HepG2 (cell line): ENCODE results near the gene GOLGB1. TPM values are rescaled to one million over a fixed set of nuclear protein-coding genes. Genes with fewer than 3 reads are reported as not detected.

Experiments used
- ATAC-seq: fragments of 200-7000 bp; cut with Tn5 transposase; 3 replicates; pipeline ENCODE4 v1.9.1; 2020; ENCODE audit warnings: mild to moderate bottlenecking, moderate library complexity
- BruUV-seq: library from RNA; stranded (reverse); fragments of 400-500 nt; replicated peaks from 2 replicates; lab custom pipeline; 2021; lab: Mats Ljungman, UMichigan
- CTCF ChIA-PET: fragments of 300-600 bp; formaldehyde crosslinking; extraction: SDS; loops from one replicate; lab custom pipeline; 2021; ENCODE audit warnings: low total read pairs, inconsistent platforms, low intra/inter-chr PET ratio; lab: Yijun Ruan, JAX
- POLR2A ChIA-PET: fragments of 350-600 bp; sonication (Branson Sonifier 250); formaldehyde crosslinking; loops from one replicate; lab custom pipeline; 2020; ENCODE audit warnings: antibody characterized with exemption, inconsistent platforms; lab: Yijun Ruan, JAX
- DNase-seq: peaks from one replicate; pipeline ENCODE4 v3.0.0-alpha.2; 2015; ENCODE audit warnings: low spot score
- FAIRE-seq: peaks from 3 replicates; lab custom pipeline; 2011; peaks lifted over from hg19 to GRCh38; lab: Jason Lieb, UNC
- H2AFZ ChIP-seq: one replicate; pipeline ENCODE4 v1.6.1; 2011; ENCODE audit warnings: low read length, inconsistent platforms
- H3K27ac ChIP-seq: fragments of 300-600 bp; 3 replicates; pipeline ENCODE4 v1.8.0; 2011; ENCODE audit warnings: mixed run types, mild to moderate bottlenecking, mixed read lengths, low read length, inconsistent platforms; ENCODE audit not compliant: insufficient read depth; ENCODE audit errors: extremely low read length
- H3K27me3 ChIP-seq, 2 experiments: fragments of 200-600 bp in 1 of 2; 2 replicates in 1 of 2; 3 replicates in 1 of 2; pipeline versions ENCODE4 v1.6.0 to v1.8.0; 2011; ENCODE audit warnings: low read length in 2 of 2, mild to moderate bottlenecking in 2 of 2, moderate library complexity in 2 of 2, inconsistent platforms in 1 of 2; ENCODE audit not compliant: insufficient read depth in 2 of 2, control insufficient read depth in 1 of 2
- H3K36me3 ChIP-seq, 2 experiments: fragments of 200-600 bp in 1 of 2; replicated peaks in 1 of 2; 2 replicates in 1 of 2; 3 replicates in 1 of 2; pipeline versions ENCODE4 v1.5.1 to v1.8.0; 2011; ENCODE audit warnings: low read length in 2 of 2, inconsistent platforms in 1 of 2; ENCODE audit not compliant: insufficient read depth in 2 of 2, control insufficient read depth in 1 of 2
- H3K4me1 ChIP-seq: 2 replicates; pipeline ENCODE4 v1.5.1; 2012; ENCODE audit warnings: low read length, inconsistent platforms; ENCODE audit not compliant: insufficient read depth
- H3K4me2 ChIP-seq: 2 replicates; pipeline ENCODE4 v1.6.0; 2011; ENCODE audit warnings: low read depth, low read length, inconsistent platforms
- H3K4me3 ChIP-seq, 3 experiments: fragments of 200-600 bp in 1 of 3; sonication (generic), shearing (Covaris generic) in 1 of 3; replicated peaks in 1 of 3; 2 replicates each; pipeline ENCODE4 v1.5.1; 2011 to 2016; ENCODE audit warnings: low read length in 3 of 3, inconsistent platforms in 2 of 3, low read depth in 2 of 3, mild to moderate bottlenecking in 2 of 3, control low read depth in 1 of 3, mixed read lengths in 1 of 3; ENCODE audit not compliant: insufficient read depth in 1 of 3
- H3K79me2 ChIP-seq: one replicate; pipeline ENCODE4 v1.6.1; 2011; ENCODE audit warnings: low read length, inconsistent platforms; ENCODE audit not compliant: insufficient read depth
- H3K9ac ChIP-seq: 2 replicates; pipeline ENCODE4 v1.6.0; 2011; ENCODE audit warnings: mild to moderate bottlenecking, low read depth, low read length, inconsistent platforms; ENCODE audit not compliant: insufficient read depth
- H3K9me3 ChIP-seq: 2 replicates; pipeline ENCODE4 v1.5.1; 2012; ENCODE audit warnings: mild to moderate bottlenecking, low read length
- H4K20me1 ChIP-seq: 2 replicates; pipeline ENCODE4 v1.6.0; 2011; ENCODE audit warnings: inconsistent platforms, mild to moderate bottlenecking, low read length, moderate library complexity; ENCODE audit not compliant: insufficient read depth
- HIVEP1 ChIP-seq: sonication (generic); formaldehyde crosslinking; IDR thresholded peaks from 2 replicates; pipeline ENCODE4 v1.4.0; 2020; ENCODE audit warnings: mild to moderate bottlenecking, missing genetic modification reagents
- POLR2AphosphoS5 ChIP-seq: IDR thresholded peaks from 2 replicates; pipeline ENCODE4 v1.6.1; 2012; ENCODE audit warnings: low read depth, low read length
- ZNF367 ChIP-seq: sonication (generic); formaldehyde crosslinking; IDR thresholded peaks from 2 replicates; pipeline ENCODE4 v1.4.0; 2020; ENCODE audit warnings: missing genetic modification reagents, borderline replicate concordance
- ZNF703 ChIP-seq: sonication (generic); formaldehyde crosslinking; IDR thresholded peaks from 2 replicates; pipeline ENCODE4 v1.5.1; 2020; ENCODE audit warnings: missing genetic modification reagents, mild to moderate bottlenecking, moderate library complexity, borderline replicate concordance
- ZNF790 ChIP-seq: sonication (generic); formaldehyde crosslinking; IDR thresholded peaks from 2 replicates; pipeline ENCODE4 v1.8.0; 2022; ENCODE audit warnings: missing genetic modification reagents, mild to moderate bottlenecking, borderline replicate concordance
- ZNF83 ChIP-seq: sonication (generic); formaldehyde crosslinking; IDR thresholded peaks from 2 replicates; pipeline ENCODE4 v1.4.0; 2020; ENCODE audit warnings: missing genetic modification reagents, mild to moderate bottlenecking, borderline replicate concordance
- WGBS: methylation state at CpG from one replicate; pipeline ENCODE4 v1.1.6; 2017; ENCODE audit warnings: low lambda C conversion rate; 5-methylcytosine and 5-hydroxymethylcytosine counted together
- in situ Hi-C: cut with HindIII; loops from 2 replicates; pipeline ENCODE4 v1.10.0; 2017; ENCODE audit warnings: low pct_unique_long_range_greater_than_20kb; ENCODE audit not compliant: extremely low pct_ligation_motif_present
- intact Hi-C: fragments of 100-400 bp; cut with micrococcal nuclease; formaldehyde crosslinking; loops from one replicate; pipeline ENCODE4 v1.10.0; 2022; ENCODE audit not compliant: unreplicated experiment
- polyA plus RNA-seq, 8 experiments: library from polyadenylated mRNA; depleted of rRNA in 3 of 8; stranded (reverse) in 7 of 8; unstranded in 1 of 8; fragments of >200 nt; fragmentation: Illumina TruSeq in 4 of 8; extraction: Trizol in 4 of 8; gene quantifications; 2 replicates each; pipeline versions ENCODE4 v1.2.1 to v1.2.3, GENCODE V29; 2011 to 2016; ENCODE audit warnings: low read depth in 4 of 8, missing spikeins in 1 of 8, mixed read lengths in 1 of 8; ENCODE audit not compliant: insufficient read depth in 1 of 8
- total RNA-seq, 5 experiments: library from RNA; depleted of rRNA; stranded (reverse); fragments of >200 nt; fragmentation: Illumina TruSeq; extraction: Trizol; gene quantifications; 2 replicates each; pipeline ENCODE4 v1.2.3, GENCODE V29; 2016; ENCODE audit warnings: low read depth in 1 of 5
- TF ChIP-seq, protein P1 (sequence below): IDR thresholded peaks from 2 replicates; pipeline ENCODE4 v1.6.1; 2012; ENCODE audit warnings: low read depth, low read length, improper control_type of control experiment
- TF ChIP-seq, protein P2 (sequence below): sonication (generic); formaldehyde crosslinking; IDR thresholded peaks from 2 replicates; pipeline ENCODE4 v1.9.0; 2021; ENCODE audit warnings: missing genetic modification reagents, borderline replicate concordance

The GOLGB1 gene
- total and polyA plus RNA-seq, 2 of the 13 experiments (the other 11 are each of a cell fraction or from before 2014, with no cell fraction given) = 13.1 to 39.5 TPM

DNA sequence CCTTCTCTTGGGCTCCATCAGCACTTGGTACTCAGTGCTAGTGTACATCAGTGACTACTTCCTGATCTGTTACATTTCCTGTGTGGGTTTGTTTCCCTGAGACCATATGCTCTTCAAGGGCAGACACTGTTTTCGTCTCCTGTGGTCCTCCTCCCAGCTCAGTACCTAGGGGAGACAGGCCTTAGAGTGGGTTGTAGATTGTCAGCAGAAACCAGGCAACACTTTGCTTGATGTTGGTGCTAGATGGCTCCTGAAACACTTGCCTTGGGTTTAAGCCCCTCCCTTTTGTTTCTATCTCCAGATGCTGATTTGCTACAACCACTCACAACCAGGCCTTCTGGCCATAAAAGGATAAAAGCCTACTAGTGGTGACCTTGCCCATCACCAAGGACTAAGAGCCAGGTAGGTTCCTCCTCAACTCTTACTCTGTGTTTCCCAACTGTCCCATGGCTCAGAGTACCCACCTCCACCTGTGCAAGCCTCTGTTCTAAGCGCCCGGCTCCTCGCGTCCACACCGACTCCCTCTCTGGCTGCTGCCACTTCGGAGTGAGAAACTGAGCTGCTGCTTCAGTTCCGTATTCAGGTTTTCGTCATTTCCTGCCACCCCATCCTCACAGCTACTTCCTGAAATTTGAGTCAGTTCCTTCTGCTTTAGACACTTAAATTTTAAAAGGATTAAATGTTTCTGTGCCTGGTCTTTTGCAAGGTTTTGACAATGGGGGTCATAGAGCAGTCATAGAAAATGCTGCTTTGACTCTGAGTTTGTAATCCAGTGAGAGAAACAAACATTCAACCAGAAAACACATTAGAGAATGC, 89.0 kb downstream of the GOLGB1 start, which contains the start of gene HCLS1:
HCLS1 (minus strand) TSS at position 548 of the 816 bp plus-strand sequence. CDS start 2,556 bp downstream, outside the sequence.
- no peak for FAIRE-seq
- H3K27ac ChIP-seq = no peak within 1 kb of the TSS

More for the DNA sequence above, 89.0 kb downstream of the GOLGB1 start, which contains the start of gene HCLS1:
- Histone ChIP-seq H3K4me3 (no peak within 1 kb of the TSS), H3K36me3 (peaks cover 10 to 17% of the 10 kb centered on the region in 2 experiments; a peak in 4 of 5 replicates), H3K9ac (no peak within 1 kb of the TSS), H3K9me3 (no peaks in the 10 kb centered on the region), H3K27me3 (no peaks in the 10 kb centered on the region), H3K4me2 (no peak within 1 kb of the TSS), H2AFZ (no peak within 1 kb of the TSS), H3K4me1 (peaks cover 10% of the 10 kb centered on the region; the same call in 1 of the 2 replicates), H3K79me2 (no peaks in the 10 kb centered on the region), H4K20me1 (no peaks in the 10 kb centered on the region)
- ATAC-seq (peak; percentile 39), DNase-seq (no peak)
- POLR2A ChIA-PET = no interaction called here
- intact Hi-C loops = no loop called here
- TF ChIP-seq HIVEP1 (CRISPR knock-in tag) = no peak
- no peak for TF ChIP-seq POLR2AphosphoS5
- TF ChIP-seq, protein P1, sequence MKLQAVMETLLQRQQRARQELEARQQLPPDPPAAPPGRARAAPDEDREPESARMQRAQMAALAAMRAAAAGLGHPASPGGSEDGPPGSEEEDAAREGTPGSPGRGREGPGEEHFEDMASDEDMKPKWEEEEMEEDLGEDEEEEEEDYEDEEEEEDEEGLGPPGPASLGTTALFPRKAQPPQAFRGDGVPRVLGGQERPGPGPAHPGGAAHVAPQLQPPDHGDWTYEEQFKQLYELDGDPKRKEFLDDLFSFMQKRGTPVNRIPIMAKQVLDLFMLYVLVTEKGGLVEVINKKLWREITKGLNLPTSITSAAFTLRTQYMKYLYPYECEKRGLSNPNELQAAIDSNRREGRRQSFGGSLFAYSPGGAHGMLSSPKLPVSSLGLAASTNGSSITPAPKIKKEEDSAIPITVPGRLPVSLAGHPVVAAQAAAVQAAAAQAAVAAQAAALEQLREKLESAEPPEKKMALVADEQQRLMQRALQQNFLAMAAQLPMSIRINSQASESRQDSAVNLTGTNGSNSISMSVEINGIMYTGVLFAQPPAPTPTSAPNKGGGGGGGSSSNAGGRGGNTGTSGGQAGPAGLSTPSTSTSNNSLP = no peak
- TF ChIP-seq ZNF790 (CRISPR knock-in tag) = no peak
- TF ChIP-seq ZNF367 = no peak
- TF ChIP-seq, protein P2, sequence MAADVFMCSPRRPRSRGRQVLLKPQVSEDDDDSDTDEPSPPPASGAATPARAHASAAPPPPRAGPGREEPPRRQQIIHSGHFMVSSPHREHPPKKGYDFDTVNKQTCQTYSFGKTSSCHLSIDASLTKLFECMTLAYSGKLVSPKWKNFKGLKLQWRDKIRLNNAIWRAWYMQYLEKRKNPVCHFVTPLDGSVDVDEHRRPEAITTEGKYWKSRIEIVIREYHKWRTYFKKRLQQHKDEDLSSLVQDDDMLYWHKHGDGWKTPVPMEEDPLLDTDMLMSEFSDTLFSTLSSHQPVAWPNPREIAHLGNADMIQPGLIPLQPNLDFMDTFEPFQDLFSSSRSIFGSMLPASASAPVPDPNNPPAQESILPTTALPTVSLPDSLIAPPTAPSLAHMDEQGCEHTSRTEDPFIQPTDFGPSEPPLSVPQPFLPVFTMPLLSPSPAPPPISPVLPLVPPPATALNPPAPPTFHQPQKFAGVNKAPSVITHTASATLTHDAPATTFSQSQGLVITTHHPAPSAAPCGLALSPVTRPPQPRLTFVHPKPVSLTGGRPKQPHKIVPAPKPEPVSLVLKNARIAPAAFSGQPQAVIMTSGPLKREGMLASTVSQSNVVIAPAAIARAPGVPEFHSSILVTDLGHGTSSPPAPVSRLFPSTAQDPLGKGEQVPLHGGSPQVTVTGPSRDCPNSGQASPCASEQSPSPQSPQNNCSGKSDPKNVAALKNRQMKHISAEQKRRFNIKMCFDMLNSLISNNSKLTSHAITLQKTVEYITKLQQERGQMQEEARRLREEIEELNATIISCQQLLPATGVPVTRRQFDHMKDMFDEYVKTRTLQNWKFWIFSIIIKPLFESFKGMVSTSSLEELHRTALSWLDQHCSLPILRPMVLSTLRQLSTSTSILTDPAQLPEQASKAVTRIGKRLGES (CRISPR knock-in tag) = no peak
- TF ChIP-seq ZNF83 (CRISPR knock-in tag) = no peak
- TF ChIP-seq ZNF703 (CRISPR knock-in tag) = no peak
- in situ Hi-C loops = no loop called here
- WGBS = 89% methylated on average over 9 of the region's 9 CpGs
- CTCF ChIA-PET = no interaction called here
- BruUV-seq = no TSS peak
